HG02973 (cell line): Measurements from ENCODE around the gene CPHXL.

Experiments
- ATAC-seq: cut with Tn5 transposase; IDR thresholded peaks from one replicate; pipeline ENCODE4 v1.9.1; 2021; ENCODE audit warnings: moderate library complexity; ENCODE audit not compliant: unreplicated experiment

The CPHXL gene

GRCh38 chr16:75726390-75726789, at the start of gene CPHXL:
TSS of gene CPHXL (minus strand) at chr16:75726490. CDS start at chr16:75726442, 48 bp downstream.
- ATAC-seq, result no peak

GRCh38 chr16:75774197-75774596, 47.9 kb upstream of the CPHXL start:
- no peak for ATAC-seq

- ATAC-seq, result no peak
Observed at GRCh38 chr16:75770051-75770450, 43.8 kb upstream of the CPHXL start.

- ATAC-seq, result peak; percentile 85
Observed at GRCh38 chr16:75764154-75764768, 38.0 kb upstream of the CPHXL start.

GRCh38 chr16:75763204-75763603, 36.9 kb upstream of the CPHXL start:
- ATAC-seq, result no peak

- no peak for ATAC-seq
Observed at GRCh38 chr16:75762746-75763145, 36.5 kb upstream of the CPHXL start.

- peak; percentile 31 for ATAC-seq
Observed at GRCh38 chr16:75761108-75761507, 34.8 kb upstream of the CPHXL start.

- ATAC-seq, result no peak
Observed at GRCh38 chr16:75760018-75760519, 33.8 kb upstream of the CPHXL start.

GRCh38 chr16:75758215-75758614, 31.9 kb upstream of the CPHXL start:
- ATAC-seq, result no peak

GRCh38 chr16:75754141-75754540, 27.9 kb upstream of the CPHXL start:
- no peak for ATAC-seq

- no peak for ATAC-seq
Observed at GRCh38 chr16:75750528-75750927, 24.2 kb upstream of the CPHXL start.

GRCh38 chr16:75746359-75746758, 20.1 kb upstream of the CPHXL start:
- ATAC-seq, result no peak

- peak; percentile 87 for ATAC-seq
Observed at GRCh38 chr16:75745823-75746222, 19.5 kb upstream of the CPHXL start.

GRCh38 chr16:75745242-75745641, 19.0 kb upstream of the CPHXL start:
- peak; percentile 38 for ATAC-seq

- no peak for ATAC-seq
Observed at GRCh38 chr16:75742424-75743047, 16.2 kb upstream of the CPHXL start.

- no peak for ATAC-seq
Observed at GRCh38 chr16:75733305-75734211, 7.3 kb upstream of the CPHXL start.

- ATAC-seq, result no peak
Observed at GRCh38 chr16:75732871-75733270, 6.6 kb upstream of the CPHXL start.

GRCh38 chr16:75727221-75727620, 931 bp upstream of the CPHXL start:
- no peak for ATAC-seq

- ATAC-seq, result no peak
Observed at GRCh38 chr16:75718452-75718851, 7.8 kb downstream of the CPHXL start.

GRCh38 chr16:75714661-75715060, 11.6 kb downstream of the CPHXL start:
- ATAC-seq, result no peak

- no peak for ATAC-seq
Observed at GRCh38 chr16:75710344-75710743, 15.9 kb downstream of the CPHXL start.

GRCh38 chr16:75703306-75703705, 23.0 kb downstream of the CPHXL start:
- ATAC-seq, result no peak
